Ovary (tissue), 9 donors: ENCODE data around the gene LITAF. TPM values are rescaled to one million over a fixed set of nuclear protein-coding genes. Genes with fewer than 3 reads are reported as not detected.
"Not testable (repeated sequence)": the region's sequence is repeated elsewhere in the genome, so short reads cannot be mapped to it uniquely, and the experiment has no call there.

ENCODE experiments used
- DNase-seq, 5 donors: peaks; one replicate each; pipeline ENCODE4 v3.0.0-alpha.2; 2019 to 2020
- H3K27ac ChIP-seq, 2 donors: fragments of 200-600 bp; one replicate each; pipeline versions ENCODE4 v1.5.1 to v1.8.0; 2019 to 2022
- H3K27me3 ChIP-seq: fragments of 200-600 bp; one replicate; pipeline ENCODE4 v1.8.0; 2022
- H3K36me3 ChIP-seq: fragments of 200-600 bp; sonication (generic); one replicate; pipeline ENCODE4 v1.5.1; 2019
- H3K4me1 ChIP-seq: one replicate; pipeline ENCODE4 v1.8.1; 2013; ENCODE audit warnings: mild to moderate bottlenecking, moderate library complexity; ENCODE audit not compliant: insufficient read depth
- H3K4me3 ChIP-seq: fragments of 200-600 bp; sonication (generic); one replicate; pipeline ENCODE4 v1.5.1; 2017
- H3K9me3 ChIP-seq, 2 donors: fragments of 200-600 bp in 1 of 2; sonication (generic) in 1 of 2; one replicate each; pipeline versions ENCODE4 v1.5.1 to v1.8.1; 2013 to 2019; ENCODE audit warnings: mild to moderate bottlenecking in 1 of 2, moderate library complexity in 1 of 2
- EP300 ChIP-seq: sonication (generic); formaldehyde crosslinking; IDR thresholded peaks from one replicate; pipeline ENCODE4 v1.6.1; 2017; ENCODE audit warnings: antibody characterized with exemption
- POLR2A ChIP-seq: fragments of 450-650 bp; IDR thresholded peaks from one replicate; pipeline ENCODE4 v1.6.1; 2017; ENCODE audit warnings: antibody characterized with exemption, mild to moderate bottlenecking, moderate library complexity
- WGBS, 3 donors: extraction: QIAGEN DNeasy Blood & Tissue Kit in 1 of 3; methylation state at CpG; one replicate each; pipeline versions ENCODE4 v1.1.5 to v1.1.7; 2013 to 2017; 5-methylcytosine and 5-hydroxymethylcytosine counted together
- intact Hi-C, 4 donors: fragments of 100-400 bp; cut with DNase I; formaldehyde crosslinking; loops; one replicate each; pipeline versions ENCODE4 v1.11.0 to v1.15.1; 2022 to 2023
- polyA plus RNA-seq, 2 donors: library from polyadenylated mRNA; stranded (reverse); fragments of 200-250 nt in 1 of 2; fragments of 350-450 nt in 1 of 2; fragmentation: Illumina TruSeq in 1 of 2; extraction: RNeasy Lipid Tissue Mini Kit (QIAGEN cat#74804) in 1 of 2; gene quantifications; one replicate each; pipeline ENCODE4 v1.2.3, GENCODE V29; 2013 to 2014
- total RNA-seq, 7 donors: library from RNA; depleted of rRNA in 2 of 7; stranded (reverse); fragments of >200 nt in 2 of 7; fragmentation: NEBNext Ultra II Directional in 3 of 7; extraction: Animal tissue kit (Norgen Biotek cat#: 25700) in 3 of 7; gene quantifications; one replicate each; pipeline versions ENCODE4 v1.1.0 to v1.2.4, GENCODE V29; 2016 to 2023
- TF ChIP-seq, protein P1 (sequence below), 3 donors: fragments of 450-650 bp in 2 of 3; fragments of 200-600 bp in 1 of 3; IDR thresholded peaks; one replicate each; pipeline versions ENCODE4 v1.5.1 to v1.8.0; 2016 to 2022; ENCODE audit warnings: antibody characterized with exemption in 3 of 3, mild to moderate bottlenecking in 1 of 3
- donor health status: DM: no; HTN: no; CAD: no; lungs with moderate emphysema.
- donor health status: DM: no; HTN: no; CAD: no.
- donor health status: Bipolar disorder and iron deficiency.
- donor health status: DM: yes; HTN: yes; CAD: no.
- donor health status: DM: no; HTN: no; CAD: no.
- donor health status: DM: yes; HTN: yes; CAD: no.

The LITAF gene
- total and polyA plus RNA-seq, 9 donors, result 39.7 to 169 (median 105) TPM

DNA sequence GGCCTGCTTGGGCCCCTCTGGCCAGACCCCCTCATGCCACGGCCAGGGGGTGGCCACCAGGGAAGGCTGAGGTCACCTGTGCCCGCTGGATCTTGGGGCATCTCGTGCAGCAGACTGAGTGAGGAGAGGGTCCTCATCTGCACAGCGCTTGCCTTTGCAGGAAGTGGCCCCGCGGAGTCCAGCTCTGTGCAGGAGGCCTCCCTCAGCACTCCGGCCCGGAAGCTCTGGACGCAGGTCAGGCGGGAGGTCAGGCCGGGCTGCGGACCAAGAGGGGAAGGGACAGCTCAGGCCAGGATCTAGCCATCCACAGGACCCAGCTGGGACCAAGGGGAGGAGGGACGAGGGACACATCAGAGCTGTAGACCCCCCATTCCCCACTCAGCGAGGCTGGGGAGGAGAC lies 72.4 kb downstream of the LITAF start:
- Histone ChIP-seq H3K27me3 (no peaks in the 10 kb centered on the region), H3K27ac (no peak overlapping the region), H3K4me1 (no peaks in the 10 kb centered on the region), H3K36me3 (no peaks in the 10 kb centered on the region), H3K9me3 (no peaks in the 10 kb centered on the region), H3K4me3 (no peak overlapping the region)
- intact Hi-C loops, result no loop called here
- TF ChIP-seq, protein P1, sequence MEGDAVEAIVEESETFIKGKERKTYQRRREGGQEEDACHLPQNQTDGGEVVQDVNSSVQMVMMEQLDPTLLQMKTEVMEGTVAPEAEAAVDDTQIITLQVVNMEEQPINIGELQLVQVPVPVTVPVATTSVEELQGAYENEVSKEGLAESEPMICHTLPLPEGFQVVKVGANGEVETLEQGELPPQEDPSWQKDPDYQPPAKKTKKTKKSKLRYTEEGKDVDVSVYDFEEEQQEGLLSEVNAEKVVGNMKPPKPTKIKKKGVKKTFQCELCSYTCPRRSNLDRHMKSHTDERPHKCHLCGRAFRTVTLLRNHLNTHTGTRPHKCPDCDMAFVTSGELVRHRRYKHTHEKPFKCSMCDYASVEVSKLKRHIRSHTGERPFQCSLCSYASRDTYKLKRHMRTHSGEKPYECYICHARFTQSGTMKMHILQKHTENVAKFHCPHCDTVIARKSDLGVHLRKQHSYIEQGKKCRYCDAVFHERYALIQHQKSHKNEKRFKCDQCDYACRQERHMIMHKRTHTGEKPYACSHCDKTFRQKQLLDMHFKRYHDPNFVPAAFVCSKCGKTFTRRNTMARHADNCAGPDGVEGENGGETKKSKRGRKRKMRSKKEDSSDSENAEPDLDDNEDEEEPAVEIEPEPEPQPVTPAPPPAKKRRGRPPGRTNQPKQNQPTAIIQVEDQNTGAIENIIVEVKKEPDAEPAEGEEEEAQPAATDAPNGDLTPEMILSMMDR (IDR thresholded peaks at IDR 0.05), result no peak
- TF ChIP-seq POLR2A, result no peak
- TF ChIP-seq EP300, result no peak
- DNase-seq, result no peak
- 84 to 98% (median 88%) methylated on average over 11 to 14 of the region's 14 CpGs for WGBS, 3 donors

DNA sequence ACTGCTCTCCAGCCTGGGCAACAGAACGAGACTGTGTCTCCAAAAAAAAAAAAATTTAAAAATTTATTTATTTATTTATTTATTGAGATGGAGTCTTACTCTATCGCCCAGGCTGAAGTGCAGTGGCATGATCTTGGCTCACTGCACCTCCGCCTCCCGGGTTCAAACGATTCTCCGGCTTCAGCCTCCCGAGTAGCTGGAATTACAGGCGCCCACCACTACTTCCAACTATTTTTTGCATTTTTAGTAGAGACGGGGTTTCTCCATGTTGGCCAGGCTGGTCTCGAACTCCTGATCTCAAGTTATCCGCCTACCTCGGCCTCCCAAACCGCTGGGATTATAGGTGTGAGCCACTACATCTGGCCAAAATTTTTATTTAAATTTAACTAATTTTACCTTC lies 73.4 kb downstream of the LITAF start:
- H3K4me1 ChIP-seq, H3K27me3 ChIP-seq, H3K9me3 ChIP-seq, H3K36me3 ChIP-seq, DNase-seq, H3K27ac ChIP-seq, intact Hi-C loops, H3K4me3 ChIP-seq: not testable (repeated sequence)
- WGBS, 3 donors, result 91 to 97% (median 92%) methylated on average over 13 of the region's 13 CpGs

DNA sequence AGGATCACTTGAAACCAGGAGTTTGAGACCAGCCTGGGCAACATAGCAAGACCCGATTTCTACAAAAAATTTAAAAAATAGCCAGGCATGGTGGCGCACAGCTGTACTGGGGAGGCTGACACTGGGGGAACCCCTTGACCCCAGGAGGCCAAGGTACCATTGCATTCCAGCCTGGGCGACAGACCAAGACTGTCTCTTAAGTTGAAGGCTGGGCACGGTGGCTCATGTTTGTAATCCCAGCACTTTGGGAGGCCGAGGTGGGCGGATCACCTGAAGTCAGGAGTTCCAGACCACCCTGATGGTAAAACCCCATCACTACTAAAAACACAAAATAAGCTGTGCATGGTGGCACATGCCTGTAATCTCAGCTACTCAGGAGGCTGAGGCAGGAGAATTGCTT lies 74.9 kb downstream of the LITAF start:
- intact Hi-C loops, result no loop called here
- no peaks in the 10 kb centered on the region for H3K4me1 ChIP-seq
- 77 to 95% (median 90%) methylated on average over 6 of the region's 6 CpGs for WGBS, 3 donors
- H3K27ac ChIP-seq, result no peak overlapping the region
- TF ChIP-seq, protein P1 (IDR thresholded peaks at IDR 0.05), result no peak
- no peak for TF ChIP-seq EP300
- TF ChIP-seq POLR2A, result no peak
- no peak overlapping the region for H3K4me3 ChIP-seq
- no peaks in the 10 kb centered on the region for H3K36me3 ChIP-seq
- no peak for DNase-seq
- H3K9me3 ChIP-seq, result no peaks in the 10 kb centered on the region
- no peaks in the 10 kb centered on the region for H3K27me3 ChIP-seq

DNA sequence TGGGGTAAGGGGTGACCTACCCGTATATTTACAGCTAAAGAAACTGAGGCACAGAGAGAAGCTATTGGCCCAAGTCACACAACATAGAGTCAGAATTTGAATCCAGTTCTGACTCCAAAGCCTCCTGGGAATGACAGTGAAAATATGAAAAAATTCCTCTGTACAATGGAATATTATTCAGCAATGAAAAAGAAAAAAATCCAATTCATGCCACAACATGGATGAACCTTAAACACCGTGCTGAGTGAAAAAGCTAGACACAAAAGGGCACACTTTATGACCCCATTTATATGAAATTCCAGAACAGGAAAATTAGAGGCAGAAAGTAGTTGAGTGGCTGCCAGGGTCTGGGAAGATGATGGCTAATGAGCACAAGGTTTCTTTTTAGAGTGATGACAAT lies 75.4 kb downstream of the LITAF start:
- DNase-seq, result no peak
- Histone ChIP-seq H3K9me3 (no peaks in the 10 kb centered on the region), H3K27ac (no peak overlapping the region), H3K36me3 (no peaks in the 10 kb centered on the region), H3K27me3 (no peaks in the 10 kb centered on the region), H3K4me1 (no peaks in the 10 kb centered on the region), H3K4me3 (no peak overlapping the region)
- TF ChIP-seq, protein P1 (IDR thresholded peaks at IDR 0.05), result no peak
- TF ChIP-seq POLR2A, result no peak
- TF ChIP-seq EP300, result no peak
- 84 to 85% (median 84%) methylated on average over 2 of the region's 2 CpGs for WGBS, 3 donors
- intact Hi-C loops, result no loop called here

DNA sequence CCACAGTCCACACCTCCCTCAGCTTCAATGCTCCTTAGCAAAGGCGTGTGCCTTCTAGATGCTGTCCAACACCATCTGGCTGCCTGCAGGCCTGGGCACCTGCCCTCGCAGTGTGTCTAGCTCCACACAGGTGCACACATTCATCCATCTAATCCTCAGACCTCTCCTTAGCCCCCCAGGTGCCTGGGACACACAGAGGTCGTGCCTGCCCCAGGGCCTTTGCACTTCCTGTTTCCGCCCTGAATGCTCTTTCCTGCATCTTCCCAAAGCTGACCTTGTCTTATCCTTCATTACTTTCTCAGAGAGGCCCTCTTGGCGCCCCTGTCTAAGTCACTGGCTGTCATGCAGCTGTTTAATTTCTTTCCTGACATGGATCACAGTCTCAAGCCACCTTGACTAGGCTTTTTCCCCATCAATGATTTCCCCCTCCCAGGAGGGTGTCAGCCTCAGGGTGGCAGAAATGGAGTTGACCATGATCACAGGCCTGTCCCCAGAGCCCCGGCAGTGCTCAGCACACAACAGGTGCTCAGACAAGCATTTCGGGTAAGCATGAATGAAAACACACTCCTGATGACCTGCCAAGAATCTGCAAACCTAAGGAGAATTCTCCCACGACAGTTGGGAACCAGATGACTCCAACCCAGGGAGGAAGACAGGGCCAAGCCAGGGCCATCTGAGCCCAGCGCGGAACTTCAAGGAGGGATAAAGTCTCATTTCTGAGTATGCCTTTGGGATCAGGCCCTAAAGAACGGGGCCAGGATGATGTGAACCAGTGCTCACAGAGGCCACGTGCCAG lies 76.3 kb downstream of the LITAF start:
- no peaks in the 10 kb centered on the region for H3K4me1 ChIP-seq
- no peaks in the 10 kb centered on the region for H3K27me3 ChIP-seq
- no peak overlapping the region for H3K4me3 ChIP-seq
- TF ChIP-seq EP300, result no peak
- no peak for TF ChIP-seq POLR2A
- TF ChIP-seq, protein P1 (IDR thresholded peaks at IDR 0.05), result no peak
- no peaks in the 10 kb centered on the region for H3K36me3 ChIP-seq
- H3K9me3 ChIP-seq, result no peaks in the 10 kb centered on the region
- intact Hi-C loops, result no loop called here
- 63 to 65% (median 65%) methylated on average over 11 to 12 of the region's 12 CpGs for WGBS, 3 donors
- DNase-seq, result no peak
- H3K27ac ChIP-seq, result no peak overlapping the region
